GM12875 (cell line): ENCODE results near the gene CCDC197.

Source experiments
- H3K4me3 ChIP-seq: one replicate; pipeline ENCODE4 v1.5.1; 2011; ENCODE audit warnings: low read depth, low read length, control low read depth
- TF ChIP-seq, protein P1 (sequence below): IDR thresholded peaks from 2 replicates; pipeline ENCODE4 v1.5.1; 2011; ENCODE audit warnings: low read depth, mild to moderate bottlenecking, control low read depth, inconsistent platforms, low read length, moderate library complexity, borderline replicate concordance; ENCODE audit not compliant: insufficient read depth

The CCDC197 gene

DNA sequence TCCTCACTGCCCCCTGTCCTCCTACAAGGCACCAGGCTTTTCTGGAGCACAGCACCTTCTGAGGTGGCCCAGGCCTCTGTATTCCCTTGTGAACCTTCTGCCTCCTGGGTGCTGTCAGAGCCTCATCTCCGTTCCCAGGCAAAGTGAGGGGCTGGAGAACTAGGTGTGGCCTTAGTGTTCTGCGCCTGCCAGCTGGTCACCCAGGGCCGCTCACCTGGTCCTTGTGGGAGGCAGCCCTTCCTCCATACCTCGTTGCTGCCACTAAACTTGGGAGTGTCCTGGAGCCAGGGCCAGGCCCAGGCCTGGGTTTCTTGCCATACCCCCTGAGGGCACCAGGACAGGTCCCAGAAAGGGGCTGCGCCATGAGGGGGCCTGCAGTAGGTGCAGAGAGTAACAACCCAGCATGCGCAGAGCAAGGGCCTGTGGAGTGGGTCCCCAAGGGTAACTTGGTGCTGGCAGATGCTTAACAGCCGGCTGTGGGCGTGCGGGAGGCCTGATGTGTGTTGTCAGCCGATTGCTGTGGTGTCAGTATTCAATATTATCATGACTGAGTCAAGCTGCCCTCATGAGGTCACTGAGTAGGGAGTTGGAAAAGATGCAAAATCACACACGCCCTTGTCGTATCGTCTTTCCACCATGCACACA, 46.1 kb downstream of the CCDC197 start:
- H3K4me3 ChIP-seq = no peak overlapping the region
- TF ChIP-seq, protein P1, sequence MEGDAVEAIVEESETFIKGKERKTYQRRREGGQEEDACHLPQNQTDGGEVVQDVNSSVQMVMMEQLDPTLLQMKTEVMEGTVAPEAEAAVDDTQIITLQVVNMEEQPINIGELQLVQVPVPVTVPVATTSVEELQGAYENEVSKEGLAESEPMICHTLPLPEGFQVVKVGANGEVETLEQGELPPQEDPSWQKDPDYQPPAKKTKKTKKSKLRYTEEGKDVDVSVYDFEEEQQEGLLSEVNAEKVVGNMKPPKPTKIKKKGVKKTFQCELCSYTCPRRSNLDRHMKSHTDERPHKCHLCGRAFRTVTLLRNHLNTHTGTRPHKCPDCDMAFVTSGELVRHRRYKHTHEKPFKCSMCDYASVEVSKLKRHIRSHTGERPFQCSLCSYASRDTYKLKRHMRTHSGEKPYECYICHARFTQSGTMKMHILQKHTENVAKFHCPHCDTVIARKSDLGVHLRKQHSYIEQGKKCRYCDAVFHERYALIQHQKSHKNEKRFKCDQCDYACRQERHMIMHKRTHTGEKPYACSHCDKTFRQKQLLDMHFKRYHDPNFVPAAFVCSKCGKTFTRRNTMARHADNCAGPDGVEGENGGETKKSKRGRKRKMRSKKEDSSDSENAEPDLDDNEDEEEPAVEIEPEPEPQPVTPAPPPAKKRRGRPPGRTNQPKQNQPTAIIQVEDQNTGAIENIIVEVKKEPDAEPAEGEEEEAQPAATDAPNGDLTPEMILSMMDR = no peak

GRCh38 chr14:94043756-94044475, 46.8 kb downstream of the CCDC197 start:
- no peak overlapping the region for H3K4me3 ChIP-seq
- TF ChIP-seq, protein P1 = no peak

GRCh38 chr14:94044476-94045091, 47.5 kb downstream of the CCDC197 start:
- no peak overlapping the region for H3K4me3 ChIP-seq
- TF ChIP-seq, protein P1 = no peak

DNA sequence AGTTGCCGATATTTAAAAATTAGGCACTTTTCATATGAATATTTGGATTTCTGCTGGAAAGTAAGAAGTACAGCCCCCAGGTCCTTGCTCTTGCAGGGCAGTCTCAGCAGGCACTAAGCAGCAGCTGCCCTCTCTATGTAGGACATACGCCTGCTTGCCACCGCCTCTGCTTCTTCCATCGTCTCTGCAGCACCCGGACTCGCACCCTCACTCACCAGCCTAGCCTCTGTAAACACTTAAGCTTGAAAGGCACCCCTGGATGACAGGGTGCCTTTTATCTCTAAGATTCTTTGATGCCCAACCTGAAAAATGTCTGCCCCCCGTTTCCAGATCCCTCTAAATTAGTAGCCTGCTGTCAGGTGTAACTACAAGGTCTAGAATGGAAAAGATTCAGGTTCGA, 48.0 kb downstream of the CCDC197 start:
- TF ChIP-seq, protein P1 = no peak
- no peak overlapping the region for H3K4me3 ChIP-seq

- no peak overlapping the region for H3K4me3 ChIP-seq
- TF ChIP-seq, protein P1 = no peak
Observed at GRCh38 chr14:94045563-94046345, 48.7 kb downstream of the CCDC197 start.

GRCh38 chr14:94046696-94047250, 49.7 kb downstream of the CCDC197 start:
- TF ChIP-seq, protein P1 = no peak
- H3K4me3 ChIP-seq = no peak overlapping the region
